ENCODE measurements around the gene CBX1.

DNA sequence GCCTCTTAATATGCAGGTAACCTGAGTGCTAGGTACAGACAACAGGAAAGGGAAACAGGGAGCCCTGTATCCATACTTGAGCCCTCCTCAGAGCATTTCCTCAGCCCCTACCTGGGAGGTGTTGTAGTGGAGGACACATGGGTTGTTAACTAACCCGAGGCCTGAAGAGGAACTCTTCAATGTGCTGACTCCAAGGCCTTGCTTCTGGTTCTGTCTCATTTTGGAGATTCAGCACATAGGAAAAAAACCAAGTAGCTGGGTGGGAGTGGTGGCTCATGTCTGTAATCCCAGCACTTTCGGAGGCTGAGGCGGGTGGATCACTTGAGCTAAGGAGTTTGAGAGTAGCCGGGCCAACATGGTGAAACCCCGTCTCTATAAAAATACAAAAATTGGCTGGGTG lies 31.1 kb upstream of the CBX1 start:
- TF ChIP-seq, protein P1, sequence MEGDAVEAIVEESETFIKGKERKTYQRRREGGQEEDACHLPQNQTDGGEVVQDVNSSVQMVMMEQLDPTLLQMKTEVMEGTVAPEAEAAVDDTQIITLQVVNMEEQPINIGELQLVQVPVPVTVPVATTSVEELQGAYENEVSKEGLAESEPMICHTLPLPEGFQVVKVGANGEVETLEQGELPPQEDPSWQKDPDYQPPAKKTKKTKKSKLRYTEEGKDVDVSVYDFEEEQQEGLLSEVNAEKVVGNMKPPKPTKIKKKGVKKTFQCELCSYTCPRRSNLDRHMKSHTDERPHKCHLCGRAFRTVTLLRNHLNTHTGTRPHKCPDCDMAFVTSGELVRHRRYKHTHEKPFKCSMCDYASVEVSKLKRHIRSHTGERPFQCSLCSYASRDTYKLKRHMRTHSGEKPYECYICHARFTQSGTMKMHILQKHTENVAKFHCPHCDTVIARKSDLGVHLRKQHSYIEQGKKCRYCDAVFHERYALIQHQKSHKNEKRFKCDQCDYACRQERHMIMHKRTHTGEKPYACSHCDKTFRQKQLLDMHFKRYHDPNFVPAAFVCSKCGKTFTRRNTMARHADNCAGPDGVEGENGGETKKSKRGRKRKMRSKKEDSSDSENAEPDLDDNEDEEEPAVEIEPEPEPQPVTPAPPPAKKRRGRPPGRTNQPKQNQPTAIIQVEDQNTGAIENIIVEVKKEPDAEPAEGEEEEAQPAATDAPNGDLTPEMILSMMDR (IDR thresholded peaks at IDR 0.05) = no peak
- TF ChIP-seq POLR2A (IDR thresholded peaks at IDR 0.05) = no peak

Data from testis (tissue), 2 donors.